HepG2 (cell line): ENCODE data around the gene RBBP8NL. TPM values are rescaled to one million over a fixed set of nuclear protein-coding genes. Genes with fewer than 3 reads are reported as not detected.
A peak's percentile ranks its signal among the peaks of the same experiment; 100 is the strongest.

Experiments
- ARNT ChIP-seq: fragments of 450-650 bp; IDR thresholded peaks from 2 replicates; pipeline ENCODE4 v1.6.1; 2017
- CBX2 ChIP-seq, 2 experiments: fragments of 200-600 bp in 1 of 2; sonication (generic); formaldehyde crosslinking in 1 of 2; IDR thresholded peaks; 2 replicates each; pipeline versions ENCODE4 v1.7.0 to v1.8.1; 2018 to 2022; ENCODE audit warnings: low read depth in 2 of 2, low read length in 1 of 2, mild to moderate bottlenecking in 1 of 2, missing genetic modification reagents in 1 of 2
- HNF1A ChIP-seq, 2 experiments: sonication (generic) in 1 of 2; formaldehyde crosslinking in 1 of 2; IDR thresholded peaks; 2 replicates each; pipeline versions ENCODE4 v1.4.0 to v1.6.1; 2016 to 2020; ENCODE audit warnings: borderline replicate concordance in 1 of 2, low read depth in 1 of 2, mild to moderate bottlenecking in 1 of 2, missing genetic modification reagents in 1 of 2
- MAZ ChIP-seq, 2 experiments: sonication (generic) in 1 of 2; formaldehyde crosslinking in 1 of 2; IDR thresholded peaks; 2 replicates each; pipeline versions ENCODE4 v1.5.0 to v1.6.1; 2012 to 2020; ENCODE audit warnings: low read depth in 2 of 2, mild to moderate bottlenecking in 2 of 2, borderline replicate concordance in 1 of 2, improper control_type of control experiment in 1 of 2, low read length in 1 of 2, missing genetic modification reagents in 1 of 2, moderate library complexity in 1 of 2
- MLX ChIP-seq: IDR thresholded peaks from 2 replicates; pipeline ENCODE4 v1.6.1; 2016
- ZBED4 ChIP-seq: sonication (generic); formaldehyde crosslinking; IDR thresholded peaks from 2 replicates; pipeline ENCODE4 v1.4.0; 2020; ENCODE audit warnings: missing genetic modification reagents, borderline replicate concordance
- ZNF496 ChIP-seq: sonication (generic); formaldehyde crosslinking; IDR thresholded peaks from 2 replicates; pipeline ENCODE4 v1.8.1; 2023; ENCODE audit warnings: mild to moderate bottlenecking, moderate library complexity, missing genetic modification reagents; ENCODE audit not compliant: insufficient replicate concordance
- ZNF569 ChIP-seq: sonication (generic); formaldehyde crosslinking; IDR thresholded peaks from 2 replicates; pipeline ENCODE4 v1.5.0; 2020; ENCODE audit warnings: mild to moderate bottlenecking, missing genetic modification reagents, moderate library complexity, borderline replicate concordance
- ZNF776 ChIP-seq: sonication (generic); formaldehyde crosslinking; IDR thresholded peaks from 2 replicates; pipeline ENCODE4 v1.4.0; 2020; ENCODE audit warnings: mild to moderate bottlenecking, missing genetic modification reagents
- polyA plus RNA-seq, 8 experiments: library from polyadenylated mRNA; depleted of rRNA in 3 of 8; stranded (reverse) in 7 of 8; unstranded in 1 of 8; fragments of >200 nt; fragmentation: Illumina TruSeq in 4 of 8; extraction: Trizol in 4 of 8; gene quantifications; 2 replicates each; pipeline versions ENCODE4 v1.2.1 to v1.2.3, GENCODE V29; 2011 to 2016; ENCODE audit warnings: low read depth in 4 of 8, missing spikeins in 1 of 8, mixed read lengths in 1 of 8; ENCODE audit not compliant: insufficient read depth in 1 of 8
- total RNA-seq, 5 experiments: library from RNA; depleted of rRNA; stranded (reverse); fragments of >200 nt; fragmentation: Illumina TruSeq; extraction: Trizol; gene quantifications; 2 replicates each; pipeline ENCODE4 v1.2.3, GENCODE V29; 2016; ENCODE audit warnings: low read depth in 1 of 5

RBBP8NL gene
- total and polyA plus RNA-seq, 2 of the 13 experiments (the other 11 are each of a cell fraction or from before 2014, with no cell fraction given) = 0.69 to 0.86 TPM

- TF ChIP-seq MLX = no peak
- TF ChIP-seq ARNT = no peak
- peak; percentile 92 for TF ChIP-seq ZBED4 (CRISPR knock-in tag)
- peak; percentile 6; the same call in 1 of the 2 replicates for TF ChIP-seq MAZ (IDR thresholded peaks at IDR 0.05; ENCODE audit: borderline replicate concordance, low read depth, low read length)
- peak; percentile 67 for TF ChIP-seq MAZ (CRISPR knock-in tag; IDR thresholded peaks at IDR 0.05; ENCODE audit: low read depth)
- TF ChIP-seq ZNF569 (CRISPR knock-in tag) = no peak
- TF ChIP-seq CBX2 (IDR thresholded peaks at IDR 0.05; ENCODE audit: low read depth, low read length) = no peak
- TF ChIP-seq CBX2 (CRISPR knock-in tag; IDR thresholded peaks at IDR 0.05; ENCODE audit: low read depth) = no peak
- TF ChIP-seq ZNF496 (CRISPR knock-in tag) = no peak
- peak; percentile 88 for TF ChIP-seq ZNF776 (CRISPR knock-in tag)
- no peak for TF ChIP-seq HNF1A (IDR thresholded peaks at IDR 0.05; ENCODE audit: low read depth)
- no peak; the same call in 1 of the 2 replicates for TF ChIP-seq HNF1A (CRISPR knock-in tag; IDR thresholded peaks at IDR 0.05; ENCODE audit: borderline replicate concordance)
Observed at GRCh38 chr20:62366370-62367135, 60.8 kb downstream of the RBBP8NL start (continued).
